NCI-H1105 treated with DMSO at 0.1 percent for 48 hours (cell line): ENCODE data around the gene ANO1.
A peak's percentile ranks its signal among the peaks of the same experiment; 100 is the strongest.

Experiments
- DNase-seq: peaks from one replicate; lab custom pipeline; 2025; lab: John Stamatoyannopoulos, UW

Gene ANO1

GRCh38 chr11:70054004-70054403, 24.1 kb upstream of the ANO1 start:
- DNase-seq, result no peak

- no peak for DNase-seq
Measured at GRCh38 chr11:70055444-70055843, 22.7 kb upstream of the ANO1 start.

GRCh38 chr11:70057080-70057479, 21.0 kb upstream of the ANO1 start:
- DNase-seq, result no peak

- no peak for DNase-seq
Measured at GRCh38 chr11:70059971-70060370, 18.1 kb upstream of the ANO1 start.

GRCh38 chr11:70060611-70061293, 17.4 kb upstream of the ANO1 start:
- no peak for DNase-seq

GRCh38 chr11:70061734-70062133, 16.4 kb upstream of the ANO1 start:
- no peak for DNase-seq

GRCh38 chr11:70063121-70063520, 15.0 kb upstream of the ANO1 start:
- DNase-seq, result no peak

- no peak for DNase-seq
Measured at GRCh38 chr11:70063555-70063954, 14.6 kb upstream of the ANO1 start.

GRCh38 chr11:70064008-70064725, 13.9 kb upstream of the ANO1 start:
- no peak for DNase-seq

GRCh38 chr11:70064726-70065317, 13.3 kb upstream of the ANO1 start:
- DNase-seq, result no peak

GRCh38 chr11:70065318-70066135, 12.6 kb upstream of the ANO1 start:
- no peak for DNase-seq

- DNase-seq, result no peak
Measured at GRCh38 chr11:70066136-70066520, 12.0 kb upstream of the ANO1 start.

GRCh38 chr11:70066628-70067027, 11.5 kb upstream of the ANO1 start:
- DNase-seq, result no peak

GRCh38 chr11:70067036-70067435, 11.1 kb upstream of the ANO1 start:
- no peak for DNase-seq

- DNase-seq, result peak; percentile 30
Measured at GRCh38 chr11:70067591-70068341, 10.4 kb upstream of the ANO1 start.

GRCh38 chr11:70068345-70068744, 9.8 kb upstream of the ANO1 start:
- DNase-seq, result no peak

- no peak for DNase-seq
Measured at GRCh38 chr11:70068950-70069349, 9.2 kb upstream of the ANO1 start.

GRCh38 chr11:70070706-70071105, 7.4 kb upstream of the ANO1 start:
- no peak for DNase-seq

GRCh38 chr11:70071996-70072395, 6.1 kb upstream of the ANO1 start:
- DNase-seq, result no peak

GRCh38 chr11:70072461-70072860, 5.7 kb upstream of the ANO1 start:
- no peak for DNase-seq

- no peak for DNase-seq
Measured at GRCh38 chr11:70072861-70073755, 5.0 kb upstream of the ANO1 start.
